Esophagus (tissue), 2 donors: ENCODE measurements around the gene DIAPH1. TPM values are rescaled to one million over a fixed set of nuclear protein-coding genes. Genes with fewer than 3 reads are reported as not detected.

Experiments used
- H3K27ac ChIP-seq, 2 donors: one replicate each; pipeline ENCODE4 v1.5.1; 2013; ENCODE audit warnings: low read depth in 2 of 2, mild to moderate bottlenecking in 2 of 2, inconsistent platforms in 1 of 2, low read length in 1 of 2, moderate library complexity in 1 of 2
- H3K27me3 ChIP-seq, 2 donors: one replicate each; pipeline ENCODE4 v1.6.1; 2013; ENCODE audit warnings: low read length in 2 of 2, control low read depth in 1 of 2, mild to moderate bottlenecking in 1 of 2; ENCODE audit not compliant: insufficient read depth in 2 of 2, control insufficient read depth in 1 of 2
- H3K36me3 ChIP-seq, 2 donors: one replicate each; pipeline ENCODE4 v1.6.1; 2013; ENCODE audit warnings: low read length in 1 of 2; ENCODE audit not compliant: control insufficient read depth in 2 of 2, insufficient read depth in 2 of 2
- H3K4me1 ChIP-seq, 2 donors: one replicate each; pipeline ENCODE4 v1.6.1; 2013; ENCODE audit warnings: low read length in 1 of 2; ENCODE audit not compliant: control insufficient read depth in 2 of 2, insufficient read depth in 2 of 2
- H3K4me3 ChIP-seq, 2 donors: one replicate each; pipeline ENCODE4 v1.5.1; 2013; ENCODE audit warnings: low read length in 2 of 2, mild to moderate bottlenecking in 2 of 2, low read depth in 1 of 2, moderate library complexity in 1 of 2
- H3K9me3 ChIP-seq, 2 donors: one replicate each; pipeline ENCODE4 v1.6.1; 2013; ENCODE audit warnings: mild to moderate bottlenecking in 2 of 2, low read depth in 1 of 2, low read length in 1 of 2, moderate library complexity in 1 of 2; ENCODE audit not compliant: control insufficient read depth in 2 of 2, insufficient read depth in 1 of 2
- WGBS, 2 donors: extraction: QIAGEN DNeasy Blood & Tissue Kit; methylation state at CpG; one replicate each; pipeline ENCODE4 v1.1.7; 2013; 5-methylcytosine and 5-hydroxymethylcytosine counted together
- polyA plus RNA-seq, 2 donors: library from polyadenylated mRNA; stranded (reverse); fragments of 200-250 nt; gene quantifications; one replicate each; pipeline ENCODE4 v1.2.3, GENCODE V29; 2013
- donor health status: healthy with polysubstance abuse.
- donor health status: Bipolar disorder and iron deficiency.

DIAPH1 gene
- polyA plus RNA-seq, 2 donors = 84.2 to 84.5 TPM

DNA sequence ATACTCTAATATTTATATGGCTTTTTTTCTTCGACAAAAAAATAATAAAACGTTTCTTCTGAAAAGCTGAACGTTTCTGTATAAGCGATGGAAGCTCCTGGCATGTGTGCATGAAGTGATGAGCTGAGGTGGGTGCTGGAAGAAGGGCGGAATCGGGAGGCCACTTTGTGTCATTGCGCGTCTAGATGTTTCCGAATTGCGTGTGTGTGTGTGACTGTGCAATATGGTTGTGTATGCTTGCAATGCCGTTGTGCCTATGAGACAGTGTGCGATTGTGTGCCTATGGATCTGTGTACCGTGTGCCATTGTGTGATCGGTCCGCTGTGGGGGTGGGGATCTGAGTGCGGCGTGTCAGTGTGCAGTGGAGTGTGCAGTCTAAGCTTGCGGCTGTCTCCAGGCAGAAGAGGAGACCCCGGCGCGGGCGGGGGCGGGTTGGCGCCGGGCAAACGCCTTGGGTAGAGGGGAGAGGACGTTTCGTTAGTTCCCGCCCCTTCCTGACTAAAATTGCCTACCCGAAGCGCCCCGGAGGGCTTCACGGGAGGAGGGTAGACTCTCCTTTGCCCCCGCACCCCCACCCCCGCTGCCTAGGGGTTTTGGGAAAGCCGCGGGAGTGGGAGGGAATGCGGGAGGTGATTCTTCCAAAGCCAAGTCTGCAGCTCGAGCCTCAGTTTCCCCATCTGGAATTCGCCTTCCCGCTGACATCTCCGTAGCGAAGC is 105.7 kb downstream of the DIAPH1 start:
- H3K9me3 ChIP-seq = no peaks in the 10 kb centered on the region
- no peaks in the 10 kb centered on the region for H3K27me3 ChIP-seq
- H3K36me3 ChIP-seq = peaks cover 9 to 29% of the 10 kb centered on the region in 2 donors
- H3K4me1 ChIP-seq = peaks cover 17% of the 10 kb centered on the region in 2 donors
- 3 to 20% methylated on average over 43 of the region's 43 CpGs for WGBS, 2 donors
- peak overlapping the region; percentile 42 to 58 for H3K4me3 ChIP-seq
- H3K27ac ChIP-seq = peak overlapping the region; percentile 93 to 97

DNA sequence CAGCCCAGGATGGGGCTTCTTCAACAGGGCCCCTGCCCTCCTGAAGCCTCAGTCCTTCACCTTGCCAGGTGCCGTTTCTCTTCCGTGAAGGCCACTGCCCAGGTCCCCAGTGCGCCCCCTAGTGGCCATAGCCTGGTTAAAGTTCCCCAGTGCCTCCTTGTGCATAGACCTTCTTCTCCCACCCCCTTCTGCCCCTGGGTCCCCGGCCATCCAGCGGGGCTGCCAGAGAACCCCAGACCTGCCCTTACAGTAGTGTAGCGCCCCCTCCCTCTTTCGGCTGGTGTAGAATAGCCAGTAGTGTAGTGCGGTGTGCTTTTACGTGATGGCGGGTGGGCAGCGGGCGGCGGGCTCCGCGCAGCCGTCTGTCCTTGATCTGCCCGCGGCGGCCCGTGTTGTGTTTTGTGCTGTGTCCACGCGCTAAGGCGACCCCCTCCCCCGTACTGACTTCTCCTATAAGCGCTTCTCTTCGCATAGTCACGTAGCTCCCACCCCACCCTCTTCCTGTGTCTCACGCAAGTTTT is 106.3 kb downstream of the DIAPH1 start:
- H3K4me3 ChIP-seq = peak overlapping the region; percentile 42 to 58
- WGBS, 2 donors = 8 to 24% methylated on average over 28 of the region's 28 CpGs
- peaks cover 9 to 34% of the 10 kb centered on the region in 2 donors for H3K36me3 ChIP-seq
- no peaks in the 10 kb centered on the region for H3K9me3 ChIP-seq
- peak overlapping the region; percentile 93 to 97 for H3K27ac ChIP-seq
- no peaks in the 10 kb centered on the region for H3K27me3 ChIP-seq
- H3K4me1 ChIP-seq = peaks cover 17 to 19% of the 10 kb centered on the region in 2 donors

DNA sequence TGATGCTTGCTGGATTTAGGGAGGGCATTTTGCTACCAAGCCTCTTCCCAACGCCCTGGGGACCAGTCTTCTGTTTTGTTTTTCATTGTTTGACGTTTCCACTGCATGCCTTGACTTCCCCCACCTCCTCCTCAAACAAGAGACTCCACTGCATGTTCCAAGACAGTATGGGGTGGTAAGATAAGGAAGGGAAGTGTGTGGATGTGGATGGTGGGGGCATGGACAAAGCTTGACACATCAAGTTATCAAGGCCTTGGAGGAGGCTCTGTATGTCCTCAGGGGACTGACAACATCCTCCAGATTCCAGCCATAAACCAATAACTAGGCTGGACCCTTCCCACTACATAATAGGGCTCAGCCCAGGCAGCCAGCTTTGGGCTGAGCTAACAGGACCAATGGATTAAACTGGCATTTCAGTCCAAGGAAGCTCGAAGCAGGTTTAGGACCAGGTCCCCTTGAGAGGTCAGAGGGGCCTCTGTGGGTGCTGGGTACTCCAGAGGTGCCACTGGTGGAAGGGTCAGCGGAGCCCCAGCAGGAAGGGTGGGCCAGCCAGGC is 107.0 kb downstream of the DIAPH1 start:
- Histone ChIP-seq H3K27ac (peak overlapping the region; percentile 52 to 97), H3K27me3 (no peaks in the 10 kb centered on the region), H3K4me3 (no peak overlapping the region), H3K36me3 (peaks cover 7 to 34% of the 10 kb centered on the region in 2 donors), H3K9me3 (no peaks in the 10 kb centered on the region), H3K4me1 (peaks cover 17 to 19% of the 10 kb centered on the region in 2 donors)
- WGBS, 2 donors = 56 to 67% methylated on average over 4 of the region's 4 CpGs

DNA sequence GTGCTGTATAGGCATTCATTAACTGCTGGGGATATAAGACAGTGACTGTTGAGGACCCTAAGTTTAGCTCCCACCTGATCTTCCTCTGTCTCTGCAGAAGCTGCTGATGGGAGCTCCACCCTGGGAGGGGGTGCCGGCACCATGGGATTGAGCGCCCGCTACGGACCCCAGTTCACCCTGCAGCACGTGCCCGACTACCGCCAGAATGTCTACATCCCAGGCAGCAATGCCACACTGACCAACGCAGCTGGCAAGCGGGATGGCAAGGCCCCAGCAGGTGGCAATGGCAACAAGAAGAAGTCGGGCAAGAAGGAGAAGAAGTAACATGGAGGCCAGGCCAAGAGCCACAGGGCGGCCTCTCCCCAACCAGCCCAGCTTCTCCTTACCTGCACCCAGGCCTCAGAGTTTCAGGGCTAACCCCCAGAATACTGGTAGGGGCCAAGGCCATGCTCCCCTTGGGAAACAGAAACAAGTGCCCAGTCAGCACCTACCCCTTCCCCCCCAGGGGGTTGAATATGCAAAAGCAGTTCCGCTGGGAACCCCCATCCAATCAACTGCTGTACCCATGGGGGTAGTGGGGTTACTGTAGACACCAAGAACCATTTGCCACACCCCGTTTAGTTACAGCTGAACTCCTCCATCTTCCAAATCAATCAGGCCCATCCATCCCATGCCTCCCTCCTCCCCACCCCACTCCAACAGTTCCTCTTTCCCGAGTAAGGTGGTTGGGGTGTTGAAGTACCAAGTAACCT is 107.8 kb downstream of the DIAPH1 start:
- H3K27me3 ChIP-seq = no peaks in the 10 kb centered on the region
- 92 to 96% methylated on average over 14 of the region's 14 CpGs for WGBS, 2 donors
- no peak overlapping the region for H3K27ac ChIP-seq
- H3K9me3 ChIP-seq = no peaks in the 10 kb centered on the region
- H3K36me3 ChIP-seq = peaks cover 2 to 28% of the 10 kb centered on the region in 2 donors
- no peak overlapping the region for H3K4me3 ChIP-seq
- H3K4me1 ChIP-seq = peaks cover 14 to 18% of the 10 kb centered on the region in 2 donors

DNA sequence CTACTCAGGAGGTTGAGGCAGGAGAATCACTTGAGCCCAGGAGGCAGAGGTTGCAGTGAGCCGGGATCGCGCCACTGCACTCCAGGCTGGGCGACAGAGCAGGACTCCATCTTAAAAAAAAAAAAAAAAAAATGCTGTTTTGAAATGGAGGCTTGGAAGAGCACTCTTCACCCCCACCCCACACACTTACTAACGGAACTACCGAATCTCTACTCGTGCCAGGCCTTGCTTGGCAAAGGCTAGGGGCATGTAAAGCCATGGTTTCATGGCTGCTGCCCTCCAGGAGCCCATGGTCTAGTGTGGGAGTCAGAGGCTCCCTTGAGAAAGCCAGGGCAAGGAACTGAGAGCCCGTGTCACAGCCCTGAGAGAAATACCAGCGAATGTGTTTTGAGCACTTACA is 108.6 kb downstream of the DIAPH1 start:
- H3K4me3 ChIP-seq = no peak overlapping the region
- no peaks in the 10 kb centered on the region for H3K9me3 ChIP-seq
- whole genome bisulfite sequencing, 2 donors = 88 to 92% methylated on average over 9 of the region's 9 CpGs
- no peaks in the 10 kb centered on the region for H3K27me3 ChIP-seq
- H3K4me1 ChIP-seq = peaks cover 9 to 16% of the 10 kb centered on the region in 2 donors
- H3K27ac ChIP-seq = no peak overlapping the region
- H3K36me3 ChIP-seq = peaks cover 2 to 28% of the 10 kb centered on the region in 2 donors

DNA sequence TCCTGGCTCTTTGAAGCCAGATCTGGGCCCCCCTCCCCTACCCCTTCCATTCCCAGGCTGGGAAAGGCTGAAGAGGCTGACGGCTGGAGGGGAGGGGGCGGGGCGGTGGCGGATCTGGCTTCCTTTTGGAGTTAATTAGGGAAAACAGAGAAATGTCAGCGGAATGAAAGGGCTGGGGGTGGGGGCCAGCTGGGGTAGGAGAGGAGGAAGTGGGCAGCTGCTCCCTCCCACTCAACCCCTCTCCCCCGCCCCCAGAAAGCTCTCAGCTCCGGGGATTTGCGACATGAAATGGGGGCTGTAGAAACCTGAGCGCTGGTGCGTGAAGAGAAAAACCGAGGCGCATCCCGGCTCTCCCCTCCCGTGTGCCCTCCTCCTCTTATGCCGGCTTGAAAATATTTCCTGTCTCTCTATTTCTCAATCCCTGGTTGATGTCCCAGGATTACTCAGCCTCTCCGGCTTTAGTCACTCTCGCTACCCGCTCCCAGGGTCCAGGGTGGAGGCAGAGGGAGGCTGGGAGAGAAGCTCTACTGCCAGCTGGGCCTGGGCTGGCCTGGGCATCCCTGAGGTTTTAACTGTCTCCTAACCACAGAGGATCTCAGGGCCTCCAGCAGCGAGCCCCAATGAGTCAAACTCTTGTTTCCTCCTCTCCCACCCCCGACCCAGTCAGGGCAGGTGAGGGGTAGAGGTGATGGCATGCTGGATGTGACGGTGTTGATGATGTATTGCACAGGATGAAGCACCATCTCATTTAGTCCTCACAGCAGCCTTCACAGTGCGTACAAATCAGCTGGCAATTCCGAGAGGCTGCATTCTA is 109.8 kb downstream of the DIAPH1 start:
- peaks cover 4 to 11% of the 10 kb centered on the region in 2 donors for H3K4me1 ChIP-seq
- 41 to 50% methylated on average over 23 of the region's 23 CpGs for WGBS, 2 donors
- no peaks in the 10 kb centered on the region for H3K27me3 ChIP-seq
- peak overlapping the region; percentile 75 to 81 for H3K27ac ChIP-seq
- H3K9me3 ChIP-seq = no peaks in the 10 kb centered on the region
- peaks cover 2 to 29% of the 10 kb centered on the region in 2 donors for H3K36me3 ChIP-seq
- H3K4me3 ChIP-seq = peak overlapping the region in 1 of 2 donors; percentile 8

DNA sequence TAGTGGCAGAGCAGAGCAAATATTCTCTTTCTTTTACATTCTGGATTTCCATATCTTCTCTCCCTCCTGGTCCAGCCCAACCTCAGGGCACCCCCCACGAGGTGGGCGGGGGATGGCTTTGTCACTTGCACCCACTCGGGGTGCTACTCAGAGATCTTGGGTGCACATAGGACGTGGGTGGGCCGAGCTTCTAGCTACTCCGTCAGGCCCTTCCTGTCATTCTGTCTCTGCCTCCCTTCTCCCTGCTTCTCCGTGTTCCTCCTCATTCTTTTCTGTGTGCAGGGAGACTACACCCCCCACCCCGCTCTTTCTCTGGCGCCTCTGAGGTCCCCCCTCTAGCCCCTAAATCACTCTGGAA is 110.4 kb downstream of the DIAPH1 start:
- no peaks in the 10 kb centered on the region for H3K9me3 ChIP-seq
- H3K4me3 ChIP-seq = peak overlapping the region in 1 of 2 donors; percentile 8
- H3K27me3 ChIP-seq = no peaks in the 10 kb centered on the region
- peaks cover 2 to 33% of the 10 kb centered on the region in 2 donors for H3K36me3 ChIP-seq
- H3K4me1 ChIP-seq = peaks cover 2 to 5% of the 10 kb centered on the region in 2 donors
- 45 to 49% methylated on average over 9 of the region's 9 CpGs for WGBS, 2 donors
- H3K27ac ChIP-seq = peak overlapping the region; percentile 75 to 81

DNA sequence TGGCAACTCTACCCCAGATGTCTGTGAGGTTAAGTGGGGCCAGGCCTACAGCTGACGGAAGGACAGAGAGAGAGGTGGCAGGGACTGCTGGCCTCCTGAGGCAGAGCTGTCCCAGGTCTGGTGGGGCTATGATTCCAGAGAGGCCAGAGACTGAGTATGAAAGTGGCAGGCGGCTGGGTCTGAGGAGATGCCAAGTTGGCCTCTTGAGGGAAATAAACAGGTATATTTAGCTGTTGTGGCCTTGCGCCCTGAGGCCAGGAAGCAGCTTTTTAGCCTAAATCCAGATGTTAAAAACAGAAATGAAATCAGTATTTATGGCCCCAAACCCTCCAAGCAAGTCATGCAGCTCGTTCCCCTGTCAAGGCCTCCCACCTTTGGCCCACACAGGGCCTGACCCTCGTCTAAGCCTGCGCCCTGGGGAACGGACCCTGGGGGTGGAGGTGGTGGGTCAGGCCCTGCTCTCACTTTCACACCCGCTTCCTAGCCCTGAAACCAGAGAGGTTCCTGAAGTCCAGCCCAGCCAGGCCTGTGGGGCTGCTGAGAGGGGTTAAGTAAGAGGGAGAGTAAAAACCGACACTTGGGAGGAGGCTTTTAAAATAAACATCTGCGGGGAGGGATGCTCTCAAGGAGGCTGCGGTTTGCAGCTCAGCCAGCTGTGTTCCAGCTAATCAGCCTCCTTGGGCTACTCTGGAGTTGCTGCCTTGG is 111.3 kb downstream of the DIAPH1 start:
- H3K4me1 ChIP-seq = peaks cover 0 to 4% of the 10 kb centered on the region in 2 donors
- H3K4me3 ChIP-seq = no peak overlapping the region
- peak overlapping the region; percentile 75 to 81 for H3K27ac ChIP-seq
- WGBS, 2 donors = 61 to 67% methylated on average over 11 of the region's 11 CpGs
- H3K36me3 ChIP-seq = peaks cover 2 to 33% of the 10 kb centered on the region in 2 donors
- no peaks in the 10 kb centered on the region for H3K27me3 ChIP-seq
- H3K9me3 ChIP-seq = no peaks in the 10 kb centered on the region
